H9 (cell line): ENCODE measurements around the gene NKX3-2. TPM values are rescaled to one million over a fixed set of nuclear protein-coding genes. Genes with fewer than 3 reads are reported as not detected.

Experiments
- DNase-seq: peaks from one replicate; pipeline ENCODE4 v3.0.0-alpha.2; 2017
- H2AFZ ChIP-seq: one replicate; pipeline ENCODE4 v1.6.1; 2013; ENCODE audit warnings: mild to moderate bottlenecking, low read length, control low read depth, moderate library complexity
- H2AK5ac ChIP-seq: 2 replicates; pipeline ENCODE4 v1.6.1; 2013; ENCODE audit warnings: low read length, control low read depth, mixed read lengths; ENCODE audit not compliant: insufficient read length
- H2BK120ac ChIP-seq: one replicate; pipeline ENCODE4 v1.6.1; 2013; ENCODE audit warnings: low read depth, mild to moderate bottlenecking, low read length, control low read depth, inconsistent platforms; ENCODE audit not compliant: poor library complexity, severe bottlenecking
- H2BK12ac ChIP-seq: 2 replicates; pipeline ENCODE4 v1.6.1; 2013; ENCODE audit warnings: low read length, control low read depth, mixed read lengths, low read depth; ENCODE audit not compliant: insufficient read length
- H2BK15ac ChIP-seq: 2 replicates; pipeline ENCODE4 v1.6.1; 2013; ENCODE audit warnings: low read depth, low read length, control low read depth
- H2BK20ac ChIP-seq: one replicate; pipeline ENCODE4 v1.6.1; 2013; ENCODE audit warnings: low read depth, mild to moderate bottlenecking, low read length, control low read depth, inconsistent platforms; ENCODE audit not compliant: poor library complexity, severe bottlenecking
- H2BK5ac ChIP-seq: 2 replicates; pipeline ENCODE4 v1.6.1; 2013; ENCODE audit warnings: low read length, control low read depth, mixed read lengths; ENCODE audit not compliant: insufficient read length
- H3K14ac ChIP-seq: 2 replicates; pipeline ENCODE4 v1.6.1; 2013; ENCODE audit warnings: low read length, control low read depth; ENCODE audit not compliant: insufficient read depth
- H3K18ac ChIP-seq: 2 replicates; pipeline ENCODE4 v1.6.1; 2013; ENCODE audit warnings: low read depth, mild to moderate bottlenecking, mixed read lengths, low read length, control low read depth; ENCODE audit not compliant: insufficient read length
- H3K23ac ChIP-seq: 2 replicates; pipeline ENCODE4 v1.6.1; 2013; ENCODE audit warnings: low read length, control low read depth, mixed read lengths, low read depth; ENCODE audit not compliant: insufficient read length
- H3K23me2 ChIP-seq: 2 replicates; pipeline ENCODE4 v1.6.1; 2013; ENCODE audit warnings: low read depth, mild to moderate bottlenecking, mixed read lengths, low read length, control low read depth; ENCODE audit not compliant: insufficient read length, poor library complexity, severe bottlenecking
- H3K27ac ChIP-seq: 2 replicates; pipeline ENCODE4 v1.5.1; 2013; ENCODE audit warnings: low read length, control low read depth, mixed read lengths, low read depth; ENCODE audit not compliant: insufficient read length
- H3K27me3 ChIP-seq: 2 replicates; pipeline ENCODE4 v1.6.1; 2013; ENCODE audit warnings: low read length, control low read depth, inconsistent platforms; ENCODE audit not compliant: insufficient read depth
- H3K4ac ChIP-seq: 2 replicates; pipeline ENCODE4 v1.6.1; 2013; ENCODE audit warnings: low read depth, mild to moderate bottlenecking, control low read depth, inconsistent platforms, low read length, moderate library complexity
- H3K4me1 ChIP-seq: 2 replicates; pipeline ENCODE4 v1.6.1; 2013; ENCODE audit warnings: low read length, control low read depth, inconsistent platforms; ENCODE audit not compliant: insufficient read depth
- H3K4me2 ChIP-seq: 2 replicates; pipeline ENCODE4 v1.6.1; 2013; ENCODE audit warnings: low read length, control low read depth, mixed read lengths; ENCODE audit not compliant: insufficient read length, insufficient read depth
- H3K56ac ChIP-seq: 2 replicates; pipeline ENCODE4 v1.6.1; 2013; ENCODE audit warnings: low read depth, mild to moderate bottlenecking, mixed read lengths, low read length, control low read depth; ENCODE audit not compliant: insufficient read length
- H3K79me1 ChIP-seq: 2 replicates; pipeline ENCODE4 v1.6.1; 2013; ENCODE audit warnings: low read depth, mild to moderate bottlenecking, moderate library complexity, low read length, control low read depth, inconsistent platforms; ENCODE audit not compliant: insufficient read depth, poor library complexity, severe bottlenecking
- H3K79me2 ChIP-seq: 2 replicates; pipeline ENCODE4 v1.6.1; 2013; ENCODE audit warnings: low read length, control low read depth, inconsistent platforms; ENCODE audit not compliant: insufficient read depth
- H3K9ac ChIP-seq: 2 replicates; pipeline ENCODE4 v1.6.1; 2013; ENCODE audit warnings: low read length, control low read depth, mixed read lengths; ENCODE audit not compliant: insufficient read length; ENCODE audit errors: extremely low read depth
- H3K9me3 ChIP-seq: one replicate; pipeline ENCODE4 v1.6.1; 2013; ENCODE audit warnings: low read depth, low read length, inconsistent platforms; ENCODE audit not compliant: control insufficient read depth
- H3T11ph ChIP-seq: one replicate; pipeline ENCODE4 v1.6.1; 2013; ENCODE audit warnings: mild to moderate bottlenecking, low read length, control low read depth, inconsistent platforms
- H4K20me1 ChIP-seq: one replicate; pipeline ENCODE4 v1.6.1; 2013; ENCODE audit not compliant: control insufficient read depth, insufficient read length, insufficient read depth
- H4K5ac ChIP-seq: 2 replicates; pipeline ENCODE4 v1.6.1; 2013; ENCODE audit warnings: low read depth, mild to moderate bottlenecking, mixed read lengths, low read length, control low read depth; ENCODE audit not compliant: insufficient read length
- H4K8ac ChIP-seq: replicated peaks from 2 replicates; pipeline ENCODE4 v1.6.1; 2013; ENCODE audit warnings: low read length, control low read depth, mixed read lengths, low read depth; ENCODE audit not compliant: insufficient read length
- H4K91ac ChIP-seq: 2 replicates; pipeline ENCODE4 v1.6.1; 2013; ENCODE audit warnings: low read depth, mild to moderate bottlenecking, moderate library complexity, mixed read lengths, low read length, control low read depth; ENCODE audit not compliant: insufficient read length
- H3K27ac Mint-ChIP-seq, 3 experiments: 2 replicates in 2 of 3; 3 replicates in 1 of 3; pipeline ENCODE4 v1.8.0; 2020 to 2021; ENCODE audit warnings: mixed read lengths in 3 of 3, mild to moderate bottlenecking in 1 of 3, moderate library complexity in 1 of 3
- H3K27me3 Mint-ChIP-seq: 2 replicates; pipeline ENCODE4 v1.8.0; 2021; ENCODE audit warnings: low read depth, mild to moderate bottlenecking, moderate library complexity, mixed read lengths
- H3K36me3 Mint-ChIP-seq, 3 experiments: 2 replicates in 2 of 3; 3 replicates in 1 of 3; pipeline ENCODE4 v1.8.0; 2020 to 2021; ENCODE audit warnings: low read depth in 3 of 3, mixed read lengths in 3 of 3; ENCODE audit not compliant: insufficient read depth in 1 of 3
- H3K4me1 Mint-ChIP-seq, 2 experiments: 2 replicates each; pipeline ENCODE4 v1.8.0; 2020; ENCODE audit warnings: mixed read lengths in 2 of 2
- H3K4me3 Mint-ChIP-seq, 2 experiments: 2 replicates in 1 of 2; 3 replicates in 1 of 2; pipeline ENCODE4 v1.8.0; 2020 to 2021; ENCODE audit warnings: mild to moderate bottlenecking in 2 of 2, mixed read lengths in 2 of 2, moderate library complexity in 1 of 2
- H3K9me3 Mint-ChIP-seq, 2 experiments: 2 replicates in 1 of 2; 3 replicates in 1 of 2; pipeline ENCODE4 v1.8.0; 2020; ENCODE audit warnings: mild to moderate bottlenecking in 2 of 2, mixed read lengths in 2 of 2, moderate library complexity in 1 of 2
- WGBS: extraction: QIAGEN DNeasy Blood & Tissue Kit; methylation state at CpG from one replicate; pipeline ENCODE4 v1.1.7; 2013; ENCODE audit warnings: missing lambda C conversion rate, low lambda C conversion rate, mixed read lengths; ENCODE audit not compliant: insufficient read length; ENCODE audit errors: extremely low coverage; 5-methylcytosine and 5-hydroxymethylcytosine counted together
- total RNA-seq: library from RNA; stranded (reverse); gene quantifications from 2 replicates; pipeline ENCODE4 v1.2.1, GENCODE V29; 2021
- TF ChIP-seq, protein P1 (sequence below): fragments of 200-600 bp; sonication (generic); conservative IDR thresholded peaks from 3 replicates; pipeline ENCODE4 v1.8.0; 2021; ENCODE audit warnings: antibody characterized with exemption, mild to moderate bottlenecking

The NKX3-2 gene
- total RNA-seq, 1 experiment from 2014 or later: 1.9 TPM

DNA sequence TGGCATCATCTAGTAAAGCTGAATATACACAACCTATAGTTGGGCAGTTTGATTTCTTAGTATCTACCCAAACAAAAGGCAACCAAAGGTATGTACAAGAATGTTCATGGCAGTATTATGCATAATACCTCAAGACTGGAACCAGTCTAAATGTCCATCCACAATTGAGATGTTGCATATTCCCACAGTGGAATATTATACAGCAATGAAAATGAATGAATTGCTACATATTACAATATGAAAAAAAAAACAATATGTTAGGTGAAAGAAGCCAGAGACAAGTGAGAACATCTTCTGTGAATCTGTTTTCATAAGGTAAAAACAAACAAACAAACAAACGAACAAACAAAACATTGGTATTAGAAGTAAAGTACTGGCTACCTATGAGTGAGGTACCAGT, 48.6 kb downstream of the NKX3-2 start:
- H3K9ac ChIP-seq: no peak overlapping the region
- no peak overlapping the region for H3K56ac ChIP-seq
- TF ChIP-seq, protein P1, sequence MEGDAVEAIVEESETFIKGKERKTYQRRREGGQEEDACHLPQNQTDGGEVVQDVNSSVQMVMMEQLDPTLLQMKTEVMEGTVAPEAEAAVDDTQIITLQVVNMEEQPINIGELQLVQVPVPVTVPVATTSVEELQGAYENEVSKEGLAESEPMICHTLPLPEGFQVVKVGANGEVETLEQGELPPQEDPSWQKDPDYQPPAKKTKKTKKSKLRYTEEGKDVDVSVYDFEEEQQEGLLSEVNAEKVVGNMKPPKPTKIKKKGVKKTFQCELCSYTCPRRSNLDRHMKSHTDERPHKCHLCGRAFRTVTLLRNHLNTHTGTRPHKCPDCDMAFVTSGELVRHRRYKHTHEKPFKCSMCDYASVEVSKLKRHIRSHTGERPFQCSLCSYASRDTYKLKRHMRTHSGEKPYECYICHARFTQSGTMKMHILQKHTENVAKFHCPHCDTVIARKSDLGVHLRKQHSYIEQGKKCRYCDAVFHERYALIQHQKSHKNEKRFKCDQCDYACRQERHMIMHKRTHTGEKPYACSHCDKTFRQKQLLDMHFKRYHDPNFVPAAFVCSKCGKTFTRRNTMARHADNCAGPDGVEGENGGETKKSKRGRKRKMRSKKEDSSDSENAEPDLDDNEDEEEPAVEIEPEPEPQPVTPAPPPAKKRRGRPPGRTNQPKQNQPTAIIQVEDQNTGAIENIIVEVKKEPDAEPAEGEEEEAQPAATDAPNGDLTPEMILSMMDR: no peak
- no peak overlapping the region for H2AFZ ChIP-seq
- H3K4me1 ChIP-seq: no peaks in the 10 kb centered on the region; the same call in 1 of the 2 replicates
- DNase-seq: no peak
- H3K18ac ChIP-seq: no peak overlapping the region
- peaks cover 6% of the 10 kb centered on the region in 2 experiments; a peak in 1 of 4 replicates for H3K4me1 Mint-ChIP-seq
- no peak overlapping the region for H2BK5ac ChIP-seq
- H3K27me3 ChIP-seq: no peaks in the 10 kb centered on the region
- no peak overlapping the region for H2BK12ac ChIP-seq
- H3K23me2 ChIP-seq: no peaks in the 10 kb centered on the region
- no peak overlapping the region for H2BK120ac ChIP-seq
- no peak overlapping the region for H3K4me3 Mint-ChIP-seq
- H2AK5ac ChIP-seq: no peak overlapping the region
- H2BK20ac ChIP-seq: no peak overlapping the region
- no peaks in the 10 kb centered on the region for H4K20me1 ChIP-seq
- H3K79me2 ChIP-seq: no peaks in the 10 kb centered on the region
- H3K27me3 Mint-ChIP-seq: no peaks in the 10 kb centered on the region
- no peak overlapping the region for H4K91ac ChIP-seq
- no peaks in the 10 kb centered on the region for H3K9me3 Mint-ChIP-seq
- no peak overlapping the region for H3K14ac ChIP-seq
- H2BK15ac ChIP-seq: no peak overlapping the region
- H3T11ph ChIP-seq: no peak overlapping the region
- H4K8ac ChIP-seq: no peak overlapping the region
- H3K27ac Mint-ChIP-seq: no peak overlapping the region
- no peak overlapping the region for H3K23ac ChIP-seq
- no peak overlapping the region for H3K4ac ChIP-seq
- no peak overlapping the region for H3K27ac ChIP-seq
- no peaks in the 10 kb centered on the region for H3K36me3 Mint-ChIP-seq
- H3K4me2 ChIP-seq: no peak overlapping the region
- H3K9me3 ChIP-seq: no peaks in the 10 kb centered on the region
- no peaks in the 10 kb centered on the region for H3K79me1 ChIP-seq
- no CpG with 5 or more reads among the region's 1 CpG for WGBS
- H4K5ac ChIP-seq: no peak overlapping the region
